Panc1 (cell line): Measurements from ENCODE around the gene ADRM1. TPM values are rescaled to one million over a fixed set of nuclear protein-coding genes. Genes with fewer than 3 reads are reported as not detected.

Experiments
- ATAC-seq: fragments of 200-7000 bp; cut with Tn5 transposase; 2 replicates; pipeline ENCODE4 v1.9.1; 2020; ENCODE audit warnings: mild to moderate bottlenecking, moderate library complexity
- BruUV-seq: library from RNA; stranded (reverse); fragments of 400-500 nt; replicated peaks from 2 replicates; lab custom pipeline; 2021; lab: Mats Ljungman, UMichigan
- CTCF ChIA-PET: fragments of 300-600 bp; sonication (Branson Sonifier 250); formaldehyde crosslinking; loops from one replicate; lab custom pipeline; 2022; ENCODE audit warnings: antibody characterized with exemption; lab: Charles Lee
- POLR2A ChIA-PET: fragments of 300-600 bp; sonication (Branson Sonifier 250); formaldehyde crosslinking; loops from one replicate; lab custom pipeline; 2022; ENCODE audit warnings: antibody characterized with exemption; lab: Charles Lee
- DNase-seq: peaks from one replicate; pipeline ENCODE4 v3.0.0-alpha.2; 2010; ENCODE audit warnings: low read depth, low spot score
- H3K27ac ChIP-seq: 2 replicates; pipeline ENCODE4 v1.5.1; 2011; ENCODE audit warnings: mild to moderate bottlenecking, low read length, inconsistent platforms
- H3K27me3 ChIP-seq: fragments of 200-500 bp; sonication (Bioruptor generic); 2 replicates; pipeline ENCODE4 v1.6.0; 2014; ENCODE audit warnings: low read length, inconsistent platforms; ENCODE audit not compliant: control insufficient read depth, insufficient read depth
- H3K36me3 ChIP-seq: fragments of 200-500 bp; sonication (Bioruptor generic); 2 replicates; pipeline ENCODE4 v1.5.1; 2014; ENCODE audit warnings: inconsistent platforms, mild to moderate bottlenecking, low read length, moderate library complexity; ENCODE audit not compliant: control insufficient read depth, insufficient read depth
- H3K4me1 ChIP-seq: 2 replicates; pipeline ENCODE4 v1.5.1; 2011; ENCODE audit warnings: inconsistent platforms, mild to moderate bottlenecking, low read length, moderate library complexity; ENCODE audit not compliant: control insufficient read depth, insufficient read depth
- H3K4me3 ChIP-seq, 2 experiments: 2 replicates each; pipeline ENCODE4 v1.5.1; 2011 to 2012; ENCODE audit warnings: low read depth in 2 of 2, low read length in 2 of 2, mild to moderate bottlenecking in 2 of 2, inconsistent platforms in 1 of 2, moderate library complexity in 1 of 2
- H3K9me3 ChIP-seq: fragments of 200-500 bp; sonication (Bioruptor generic); 2 replicates; pipeline ENCODE4 v1.5.1; 2014; ENCODE audit warnings: low read depth, mild to moderate bottlenecking, inconsistent platforms, low read length, moderate library complexity; ENCODE audit not compliant: control insufficient read depth, insufficient read depth
- CTCF ChIP-seq: fragments of 450-650 bp; IDR thresholded peaks from 2 replicates; pipeline ENCODE4 v1.5.1; 2017; ENCODE audit warnings: mild to moderate bottlenecking
- POLR2AphosphoS5 ChIP-seq: IDR thresholded peaks from 2 replicates; pipeline ENCODE4 v1.6.1; 2012; ENCODE audit warnings: mild to moderate bottlenecking, low read depth, low read length, moderate library complexity
- REST ChIP-seq, 2 experiments: IDR thresholded peaks; 2 replicates each; pipeline ENCODE4 v1.6.1; 2011 to 2012; ENCODE audit warnings: low read depth in 2 of 2, control low read depth in 1 of 2, low read length in 1 of 2, mild to moderate bottlenecking in 1 of 2, moderate library complexity in 1 of 2; ENCODE audit not compliant: insufficient read depth in 1 of 2
- SIN3A ChIP-seq: IDR thresholded peaks from 2 replicates; pipeline ENCODE4 v1.6.1; 2012; ENCODE audit warnings: low read depth, mild to moderate bottlenecking, low read length, moderate library complexity, borderline replicate concordance; ENCODE audit not compliant: insufficient read depth
- TCF7L2 ChIP-seq: IDR thresholded peaks from 2 replicates; pipeline ENCODE4 v1.6.1; 2011; ENCODE audit warnings: mild to moderate bottlenecking, low read depth, low read length, inconsistent platforms
- in situ Hi-C: cut with HindIII; loops from 2 replicates; pipeline ENCODE4 v1.10.0; 2016; ENCODE audit warnings: low sequenced_read_pairs, low pct_unique_long_range_greater_than_20kb
- intact Hi-C: fragments of 100-400 bp; cut with micrococcal nuclease; formaldehyde crosslinking; loops from one replicate; pipeline ENCODE4 v1.10.0; 2022; ENCODE audit not compliant: unreplicated experiment
- total RNA-seq: library from RNA; stranded (reverse); gene quantifications from one replicate; pipeline ENCODE4 v1.2.1, GENCODE V29; 2021; ENCODE audit not compliant: unreplicated experiment

The ADRM1 gene
- total RNA-seq, 1 experiment from 2014 or later = 194 TPM

- no peak for TF ChIP-seq SIN3A
- no peak for TF ChIP-seq REST (IDR thresholded peaks at IDR 0.05; ENCODE audit: insufficient read depth in 1 of 2, low read depth in 2 of 2, low read length in 1 of 2)
- TF ChIP-seq POLR2AphosphoS5 = no peak
- Histone ChIP-seq H3K27ac (no peak overlapping the region), H3K4me1 (no peaks in the 10 kb centered on the region), H3K36me3 (peaks cover 5% of the 10 kb centered on the region; the same call in 1 of the 2 replicates), H3K27me3 (no peaks in the 10 kb centered on the region), H3K4me3 (no peak overlapping the region), H3K9me3 (no peaks in the 10 kb centered on the region)
- intact Hi-C loops = no loop called here
- POLR2A ChIA-PET = no interaction called here
- in situ Hi-C loops = no loop called here
- BruUV-seq = no TSS peak
- CTCF ChIA-PET = no interaction called here
- ATAC-seq (no peak), DNase-seq (no peak)
Measured at GRCh38 chr20:62287129-62287528, 15.7 kb upstream of the ADRM1 start.

- no TSS peak for BruUV-seq
- no peak overlapping the region for H3K27ac ChIP-seq
- TF ChIP-seq SIN3A (no peak), REST (IDR thresholded peaks at IDR 0.05; ENCODE audit: insufficient read depth in 1 of 2, low read depth in 2 of 2, low read length in 1 of 2) (no peak), POLR2AphosphoS5 (no peak), TCF7L2 (no peak), CTCF (no peak)
- intact Hi-C loops (no loop called here), in situ Hi-C loops (no loop called here)
- H3K4me1 ChIP-seq = no peaks in the 10 kb centered on the region
- no peaks in the 10 kb centered on the region for H3K27me3 ChIP-seq
- DNase-seq (no peak), ATAC-seq (no peak)
- H3K9me3 ChIP-seq = no peaks in the 10 kb centered on the region
- H3K4me3 ChIP-seq = no peak overlapping the region
- POLR2A ChIA-PET = no interaction called here
- H3K36me3 ChIP-seq = peaks cover 5% of the 10 kb centered on the region; the same call in 1 of the 2 replicates
- CTCF ChIA-PET = no interaction called here
Measured at GRCh38 chr20:62287759-62288534, 14.8 kb upstream of the ADRM1 start.
